ENCODE measurements around the gene RFNG. TPM values are rescaled to one million over a fixed set of nuclear protein-coding genes. Genes with fewer than 3 reads are reported as not detected.

The RFNG gene
- total RNA-seq, 6 experiments from 2014 or later: 37.6 to 48.5 (median 40.1) TPM

DNA sequence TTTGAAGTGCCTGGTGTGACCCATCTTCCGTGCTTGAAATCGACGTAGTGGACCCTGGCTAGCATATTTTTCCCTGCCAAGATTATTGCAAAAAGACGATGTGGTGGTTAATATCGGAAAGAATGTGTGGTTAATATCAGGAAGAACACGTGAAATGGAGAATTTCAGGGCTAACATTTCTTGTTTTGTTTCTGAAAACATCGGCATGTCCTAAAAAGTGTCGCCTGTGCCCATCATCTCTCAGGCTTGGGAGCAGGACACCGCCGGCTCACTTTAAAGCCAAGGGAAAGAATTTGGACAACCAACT is 13.8 kb downstream of the RFNG start:
- Mint-ChIP-seq H3K27ac (peak overlapping the region; percentile 93), H3K4me3 (peak overlapping the region; percentile 86), H3K27me3 (ENCODE audit: insufficient read depth) (no peaks in the 10 kb centered on the region; the same call in 1 of the 2 replicates), H3K36me3 (ENCODE audit: low read depth) (peaks cover 6% of the 10 kb centered on the region; the same call in 1 of the 2 replicates), H3K9me3 (no peaks in the 10 kb centered on the region), H3K4me1 (ENCODE audit: low read depth) (peaks cover 17% of the 10 kb centered on the region)
- DNase-seq: no peak
- TF ChIP-seq, protein P1, sequence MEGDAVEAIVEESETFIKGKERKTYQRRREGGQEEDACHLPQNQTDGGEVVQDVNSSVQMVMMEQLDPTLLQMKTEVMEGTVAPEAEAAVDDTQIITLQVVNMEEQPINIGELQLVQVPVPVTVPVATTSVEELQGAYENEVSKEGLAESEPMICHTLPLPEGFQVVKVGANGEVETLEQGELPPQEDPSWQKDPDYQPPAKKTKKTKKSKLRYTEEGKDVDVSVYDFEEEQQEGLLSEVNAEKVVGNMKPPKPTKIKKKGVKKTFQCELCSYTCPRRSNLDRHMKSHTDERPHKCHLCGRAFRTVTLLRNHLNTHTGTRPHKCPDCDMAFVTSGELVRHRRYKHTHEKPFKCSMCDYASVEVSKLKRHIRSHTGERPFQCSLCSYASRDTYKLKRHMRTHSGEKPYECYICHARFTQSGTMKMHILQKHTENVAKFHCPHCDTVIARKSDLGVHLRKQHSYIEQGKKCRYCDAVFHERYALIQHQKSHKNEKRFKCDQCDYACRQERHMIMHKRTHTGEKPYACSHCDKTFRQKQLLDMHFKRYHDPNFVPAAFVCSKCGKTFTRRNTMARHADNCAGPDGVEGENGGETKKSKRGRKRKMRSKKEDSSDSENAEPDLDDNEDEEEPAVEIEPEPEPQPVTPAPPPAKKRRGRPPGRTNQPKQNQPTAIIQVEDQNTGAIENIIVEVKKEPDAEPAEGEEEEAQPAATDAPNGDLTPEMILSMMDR (IDR thresholded peaks at IDR 0.05): no peak

- TF ChIP-seq, protein P1 (IDR thresholded peaks at IDR 0.05): peak; percentile 89
- no peaks in the 10 kb centered on the region; the same call in 1 of the 2 replicates for H3K27me3 Mint-ChIP-seq (ENCODE audit: insufficient read depth)
- peak; percentile 89 for DNase-seq
- no peaks in the 10 kb centered on the region for H3K9me3 Mint-ChIP-seq
- peaks cover 17% of the 10 kb centered on the region for H3K4me1 Mint-ChIP-seq (ENCODE audit: low read depth)
- peak within 1 kb of the TSS; percentile 86 for H3K4me3 Mint-ChIP-seq
- H3K27ac Mint-ChIP-seq: peak within 1 kb of the TSS; percentile 93
- H3K36me3 Mint-ChIP-seq (ENCODE audit: low read depth): peaks cover 6% of the 10 kb centered on the region; the same call in 1 of the 2 replicates
These were observed 14.3 kb downstream of the RFNG start, which contains the start of gene DCXR for GRCh38 chr17:82037092-82037888. TSS of gene DCXR (minus strand) at chr17:82037697. CDS start at chr17:82037682, 15 bp downstream.

GRCh38 chr17:82036634-82037091 is 14.9 kb downstream of the RFNG start:
- Mint-ChIP-seq H3K9me3 (no peaks in the 10 kb centered on the region), H3K27me3 (ENCODE audit: insufficient read depth) (no peaks in the 10 kb centered on the region; the same call in 1 of the 2 replicates), H3K36me3 (ENCODE audit: low read depth) (peaks cover 6% of the 10 kb centered on the region; the same call in 1 of the 2 replicates), H3K4me3 (peak overlapping the region; percentile 86), H3K27ac (no peak overlapping the region), H3K4me1 (ENCODE audit: low read depth) (peaks cover 16% of the 10 kb centered on the region)
- TF ChIP-seq, protein P1 (IDR thresholded peaks at IDR 0.05): no peak
- no peak for DNase-seq

- peaks cover 6% of the 10 kb centered on the region; the same call in 1 of the 2 replicates for H3K36me3 Mint-ChIP-seq (ENCODE audit: low read depth)
- DNase-seq: no peak
- H3K4me3 Mint-ChIP-seq: peak overlapping the region; percentile 86
- TF ChIP-seq, protein P1 (IDR thresholded peaks at IDR 0.05): no peak
- no peak overlapping the region for H3K27ac Mint-ChIP-seq
- no peaks in the 10 kb centered on the region for H3K27me3 Mint-ChIP-seq (ENCODE audit: insufficient read depth)
- peaks cover 10% of the 10 kb centered on the region for H3K4me1 Mint-ChIP-seq (ENCODE audit: low read depth)
- H3K9me3 Mint-ChIP-seq: no peaks in the 10 kb centered on the region
These were observed 15.5 kb downstream of the RFNG start for GRCh38 chr17:82035956-82036633.

DNA sequence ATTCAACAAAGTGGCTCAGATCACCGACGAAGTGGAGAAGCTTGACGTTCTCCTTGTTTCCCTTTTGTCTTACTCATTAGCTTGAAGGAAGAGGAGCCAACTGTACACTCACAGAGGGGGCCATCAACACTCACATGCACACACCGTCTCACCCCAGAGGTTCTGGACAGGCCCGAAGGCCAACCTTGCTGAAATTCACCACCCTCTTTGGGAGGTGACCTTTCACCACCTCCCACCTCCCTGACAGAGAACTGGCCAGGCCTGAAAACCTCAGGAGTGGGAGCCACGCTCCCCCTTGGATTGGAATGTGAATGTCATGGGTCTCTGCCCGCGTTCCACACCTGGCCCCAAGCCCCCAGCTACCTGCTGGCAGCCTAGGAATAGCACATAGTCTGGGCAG is 16.1 kb downstream of the RFNG start:
- Mint-ChIP-seq H3K27me3 (ENCODE audit: insufficient read depth) (no peaks in the 10 kb centered on the region), H3K27ac (no peak overlapping the region), H3K4me1 (ENCODE audit: low read depth) (peaks cover 7% of the 10 kb centered on the region), H3K9me3 (no peaks in the 10 kb centered on the region), H3K36me3 (ENCODE audit: low read depth) (peaks cover 6% of the 10 kb centered on the region; the same call in 1 of the 2 replicates), H3K4me3 (no peak overlapping the region)
- TF ChIP-seq, protein P1 (IDR thresholded peaks at IDR 0.05): no peak
- no peak for DNase-seq
